ENCODE results near the gene KRT86. TPM values are rescaled to one million over a fixed set of nuclear protein-coding genes. Genes with fewer than 3 reads are reported as not detected.

Gene KRT86
- total and polyA plus RNA-seq, 8 donors = 0.07 to 1.7 (median 0.24) TPM; not detected in 1

GRCh38 chr12:52353766-52354165 lies 79.3 kb downstream of the KRT86 start:
- Histone ChIP-seq H3K36me3 (no peaks in the 10 kb centered on the region), H3K27me3 (peaks cover 0 to 15% of the 10 kb centered on the region in 2 donors), H3K27ac (no peak overlapping the region), H3K4me1 (no peaks in the 10 kb centered on the region), H3K4me3 (no peak overlapping the region), H3K9me3 (no peaks in the 10 kb centered on the region)
- DNase-seq (no peak), ATAC-seq (no peak)
- intact Hi-C loops (cut with DNase I) = no loop called here
- TF ChIP-seq, protein P1, sequence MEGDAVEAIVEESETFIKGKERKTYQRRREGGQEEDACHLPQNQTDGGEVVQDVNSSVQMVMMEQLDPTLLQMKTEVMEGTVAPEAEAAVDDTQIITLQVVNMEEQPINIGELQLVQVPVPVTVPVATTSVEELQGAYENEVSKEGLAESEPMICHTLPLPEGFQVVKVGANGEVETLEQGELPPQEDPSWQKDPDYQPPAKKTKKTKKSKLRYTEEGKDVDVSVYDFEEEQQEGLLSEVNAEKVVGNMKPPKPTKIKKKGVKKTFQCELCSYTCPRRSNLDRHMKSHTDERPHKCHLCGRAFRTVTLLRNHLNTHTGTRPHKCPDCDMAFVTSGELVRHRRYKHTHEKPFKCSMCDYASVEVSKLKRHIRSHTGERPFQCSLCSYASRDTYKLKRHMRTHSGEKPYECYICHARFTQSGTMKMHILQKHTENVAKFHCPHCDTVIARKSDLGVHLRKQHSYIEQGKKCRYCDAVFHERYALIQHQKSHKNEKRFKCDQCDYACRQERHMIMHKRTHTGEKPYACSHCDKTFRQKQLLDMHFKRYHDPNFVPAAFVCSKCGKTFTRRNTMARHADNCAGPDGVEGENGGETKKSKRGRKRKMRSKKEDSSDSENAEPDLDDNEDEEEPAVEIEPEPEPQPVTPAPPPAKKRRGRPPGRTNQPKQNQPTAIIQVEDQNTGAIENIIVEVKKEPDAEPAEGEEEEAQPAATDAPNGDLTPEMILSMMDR (IDR thresholded peaks at IDR 0.05) = no peak

DNA sequence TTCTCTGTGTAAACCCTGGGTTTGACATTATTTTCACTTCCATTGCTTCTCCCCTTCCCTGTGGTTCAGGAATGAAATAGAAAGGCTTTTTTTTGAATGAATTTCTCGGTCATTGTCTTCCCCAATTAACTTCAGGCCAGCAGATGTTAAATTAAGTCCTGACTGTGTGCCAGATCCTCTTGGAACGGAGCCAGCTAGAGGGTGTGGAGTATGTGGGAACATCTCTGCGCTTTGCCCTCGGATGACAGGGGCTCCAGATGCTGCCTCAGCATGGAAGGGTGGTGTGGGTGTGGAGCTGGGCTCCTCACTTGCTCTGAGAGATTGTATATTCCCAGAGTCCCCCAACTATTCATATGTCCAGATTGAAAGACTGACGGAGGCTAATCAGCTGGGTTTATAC lies 79.8 kb downstream of the KRT86 start:
- Histone ChIP-seq H3K27ac (no peak overlapping the region), H3K4me1 (no peaks in the 10 kb centered on the region), H3K27me3 (peaks cover 0 to 15% of the 10 kb centered on the region in 2 donors), H3K9me3 (no peaks in the 10 kb centered on the region), H3K4me3 (no peak overlapping the region), H3K36me3 (no peaks in the 10 kb centered on the region)
- no peak for ATAC-seq
- TF ChIP-seq, protein P1 (IDR thresholded peaks at IDR 0.05) = no peak
- DNase-seq = no peak
- intact Hi-C loops (cut with DNase I) = no loop called here

DNA sequence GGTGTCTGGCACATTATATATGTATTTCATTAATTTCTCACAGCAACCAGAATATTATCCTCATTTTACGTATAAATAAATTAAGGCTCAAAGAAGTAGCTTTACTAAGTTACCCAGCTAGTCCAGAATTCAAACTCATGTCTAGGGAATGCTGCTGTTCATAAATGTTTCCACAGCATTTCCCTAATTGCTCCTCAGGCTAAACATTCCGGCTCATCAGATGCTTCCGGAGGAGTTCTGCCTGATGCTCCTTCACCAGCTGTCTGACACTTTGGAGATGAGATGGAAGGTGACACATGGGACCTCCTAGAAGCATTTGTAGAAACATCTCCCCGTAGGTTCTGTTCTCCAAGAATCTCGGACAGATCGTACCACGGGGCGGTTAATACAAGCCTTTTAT lies 80.7 kb downstream of the KRT86 start:
- intact Hi-C loops (cut with DNase I) = no loop called here
- no peak for DNase-seq
- no peaks in the 10 kb centered on the region for H3K9me3 ChIP-seq
- H3K4me3 ChIP-seq = no peak overlapping the region
- H3K36me3 ChIP-seq = no peaks in the 10 kb centered on the region
- peaks cover 0 to 15% of the 10 kb centered on the region in 2 donors for H3K27me3 ChIP-seq
- no peak overlapping the region for H3K27ac ChIP-seq
- TF ChIP-seq, protein P1 (IDR thresholded peaks at IDR 0.05) = no peak
- no peaks in the 10 kb centered on the region for H3K4me1 ChIP-seq
- no peak for ATAC-seq

GRCh38 chr12:52356031-52356761 lies 81.8 kb downstream of the KRT86 start:
- peaks cover 0 to 15% of the 10 kb centered on the region in 2 donors for H3K27me3 ChIP-seq
- no peak overlapping the region for H3K4me3 ChIP-seq
- TF ChIP-seq, protein P1 (IDR thresholded peaks at IDR 0.05) = no peak
- no peaks in the 10 kb centered on the region for H3K9me3 ChIP-seq
- intact Hi-C loops (cut with DNase I) = no loop called here
- DNase-seq (no peak), ATAC-seq (no peak)
- H3K4me1 ChIP-seq = no peaks in the 10 kb centered on the region
- no peaks in the 10 kb centered on the region for H3K36me3 ChIP-seq
- no peak overlapping the region for H3K27ac ChIP-seq

DNA sequence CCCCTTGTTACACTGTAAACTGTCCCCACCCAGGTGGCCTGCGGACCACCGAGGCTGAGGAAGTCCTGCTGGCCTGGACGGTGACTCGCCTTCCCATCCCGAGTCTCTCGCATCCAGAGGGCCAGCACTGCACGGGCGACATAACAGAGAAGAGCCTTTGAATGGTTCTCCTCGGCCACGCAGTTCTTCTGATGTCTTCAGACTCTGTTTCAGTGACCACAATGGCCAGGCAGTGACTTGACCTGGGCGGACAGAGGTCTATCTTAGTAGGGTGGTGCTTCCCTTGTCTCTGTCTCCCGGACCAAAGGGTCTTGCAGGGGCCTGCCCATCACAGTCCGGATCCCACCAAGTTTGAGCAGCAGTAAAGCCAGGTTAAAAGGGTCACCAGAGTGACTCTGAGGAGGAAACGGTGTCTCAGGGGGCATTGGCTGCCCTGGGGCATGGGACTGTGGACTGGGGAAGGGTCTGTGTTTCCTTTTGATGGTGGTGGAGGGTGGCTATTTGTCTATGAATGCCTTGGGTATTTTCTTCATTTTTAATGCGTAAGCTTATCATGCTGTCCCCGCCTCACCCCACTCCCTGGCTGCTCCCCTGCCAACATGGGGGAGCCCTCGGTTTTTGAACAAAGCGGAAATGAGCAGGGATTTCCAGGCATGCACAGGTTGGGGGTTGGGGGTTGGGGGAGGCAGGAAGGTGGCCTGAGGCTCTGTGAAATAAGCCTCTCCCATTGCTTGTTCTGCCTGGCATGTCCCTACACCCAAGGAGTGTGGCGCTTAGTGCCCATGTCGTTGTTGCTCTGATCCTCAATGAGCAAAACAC lies 82.5 kb downstream of the KRT86 start:
- no peaks in the 10 kb centered on the region for H3K4me1 ChIP-seq
- intact Hi-C loops (cut with DNase I) = no loop called here
- ATAC-seq (no peak), DNase-seq (no peak)
- TF ChIP-seq, protein P1 (IDR thresholded peaks at IDR 0.05) = no peak
- H3K9me3 ChIP-seq = no peaks in the 10 kb centered on the region
- H3K36me3 ChIP-seq = no peaks in the 10 kb centered on the region
- no peak overlapping the region for H3K4me3 ChIP-seq
- peaks cover 0 to 15% of the 10 kb centered on the region in 2 donors for H3K27me3 ChIP-seq
- no peak overlapping the region for H3K27ac ChIP-seq

All from left lung (tissue), 10 donors.